SK-N-SH treated with all-trans-retinoic acid at 6 μM for 48 hours (cell line): ENCODE data around the gene GP1BA.

Experiments used
- ARNTL ChIP-seq: fragments of 450-650 bp; formaldehyde crosslinking; IDR thresholded peaks from 2 replicates; pipeline ENCODE4 v1.5.0; 2020; ENCODE audit warnings: low read depth, mild to moderate bottlenecking, moderate library complexity, borderline replicate concordance
- BACH2 ChIP-seq: fragments of 250-450 bp; sonication (Bioruptor Pico); IDR thresholded peaks from 2 replicates; pipeline ENCODE4 v1.9.0; 2021; ENCODE audit warnings: mild to moderate bottlenecking, borderline replicate concordance
- CREB5 ChIP-seq: fragments of 250-450 bp; sonication (Bioruptor Pico); IDR thresholded peaks from 2 replicates; pipeline ENCODE4 v1.5.1; 2020; ENCODE audit warnings: low read depth, mild to moderate bottlenecking, moderate library complexity
- CSRNP3 ChIP-seq: fragments of 250-450 bp; sonication (Bioruptor Pico); IDR thresholded peaks from 2 replicates; pipeline ENCODE4 v1.5.1; 2021; ENCODE audit warnings: mild to moderate bottlenecking, moderate library complexity
- ESRRG ChIP-seq: fragments of 250-450 bp; sonication (Bioruptor Pico); IDR thresholded peaks from 2 replicates; pipeline ENCODE4 v1.6.1; 2021; ENCODE audit warnings: mild to moderate bottlenecking
- PATZ1 ChIP-seq: fragments of 250-450 bp; sonication (Bioruptor Pico); IDR thresholded peaks from 2 replicates; pipeline ENCODE4 v1.8.0; 2020; ENCODE audit warnings: mild to moderate bottlenecking, moderate library complexity, borderline replicate concordance
- PPARA ChIP-seq: fragments of 250-450 bp; sonication (Bioruptor Pico); IDR thresholded peaks from 2 replicates; pipeline ENCODE4 v1.5.0; 2020; ENCODE audit warnings: mild to moderate bottlenecking, borderline replicate concordance
- TCF4 ChIP-seq: fragments of 250-450 bp; sonication (Bioruptor Pico); IDR thresholded peaks from 2 replicates; pipeline ENCODE4 v1.8.0; 2021; ENCODE audit warnings: mild to moderate bottlenecking, moderate library complexity, borderline replicate concordance
- TOX ChIP-seq: fragments of 250-450 bp; sonication (Bioruptor Pico); IDR thresholded peaks from 2 replicates; pipeline ENCODE4 v1.8.0; 2021; ENCODE audit warnings: mild to moderate bottlenecking, moderate library complexity, borderline replicate concordance
- ZC3H10 ChIP-seq: fragments of 250-450 bp; sonication (Bioruptor Pico); IDR thresholded peaks from 2 replicates; pipeline ENCODE4 v1.5.1; 2021; ENCODE audit warnings: mild to moderate bottlenecking, moderate library complexity
- ZFP3 ChIP-seq: fragments of 250-450 bp; sonication (Bioruptor Pico); IDR thresholded peaks from 2 replicates; pipeline ENCODE4 v1.5.0; 2020; ENCODE audit warnings: mild to moderate bottlenecking, moderate library complexity
- ZNF565 ChIP-seq: fragments of 450-650 bp; formaldehyde crosslinking; conservative IDR thresholded peaks from 2 replicates; pipeline ENCODE4 v1.5.0; 2020; ENCODE audit warnings: low read depth, mild to moderate bottlenecking, moderate library complexity

- no peak for TF ChIP-seq ZC3H10 (CRISPR knock-in tag)
- no peak for TF ChIP-seq PATZ1 (CRISPR knock-in tag)
- TF ChIP-seq ARNTL (CRISPR knock-in tag) = no peak
- no peak for TF ChIP-seq ESRRG (CRISPR knock-in tag)
- TF ChIP-seq TOX (CRISPR knock-in tag) = no peak
- no peak for TF ChIP-seq CSRNP3 (CRISPR knock-in tag)
- no peak for TF ChIP-seq BACH2
- TF ChIP-seq CREB5 (CRISPR knock-in tag) = no peak
- TF ChIP-seq TCF4 (CRISPR knock-in tag) = no peak
- TF ChIP-seq PPARA (CRISPR knock-in tag) = no peak
- TF ChIP-seq ZNF565 (CRISPR knock-in tag) = no peak
- no peak for TF ChIP-seq ZFP3 (CRISPR knock-in tag)
Observed at GRCh38 chr17:4898351-4898750, 33.7 kb upstream of the GP1BA start.
